CD4-positive, CD25-positive, alpha-beta regulatory T cell (primary cell): ENCODE measurements around the gene B3GNT9. TPM values are rescaled to one million over a fixed set of nuclear protein-coding genes. Genes with fewer than 3 reads are reported as not detected.

Experiments used
- ATAC-seq, 2 donors: fragments of 150-1000 bp; cut with Tn5 transposase; one replicate each; pipeline ENCODE4 v1.10.0; 2021; ENCODE audit warnings: low read depth in 2 of 2, moderate number of reproducible peaks in 2 of 2, moderate library complexity in 1 of 2
- DNase-seq, 3 donors: peaks; one replicate each; pipeline versions ENCODE4 v3.0.0 to v3.0.0-alpha.2; 2012 to 2022; ENCODE audit warnings: mixed read lengths in 1 of 3
- H3K27ac ChIP-seq: one replicate; pipeline ENCODE4 v1.7.0; 2013; ENCODE audit warnings: mild to moderate bottlenecking, low read length; ENCODE audit not compliant: insufficient read depth, poor library complexity, severe bottlenecking
- H3K27me3 ChIP-seq: one replicate; pipeline ENCODE4 v1.7.0; 2013; ENCODE audit warnings: low read length; ENCODE audit not compliant: control insufficient read depth, insufficient read depth
- H3K36me3 ChIP-seq: one replicate; pipeline ENCODE4 v1.7.0; 2013; ENCODE audit warnings: mild to moderate bottlenecking, low read length, moderate library complexity; ENCODE audit not compliant: control insufficient read depth, insufficient read depth
- H3K4me1 ChIP-seq: 2 replicates; pipeline ENCODE4 v1.7.0; 2013; ENCODE audit warnings: mild to moderate bottlenecking, low read length; ENCODE audit not compliant: insufficient read depth, control insufficient read depth, poor library complexity, severe bottlenecking
- H3K4me3 ChIP-seq: one replicate; pipeline ENCODE4 v1.7.0; 2013; ENCODE audit warnings: low read depth, mild to moderate bottlenecking, low read length, moderate library complexity
- H3K9me3 ChIP-seq, 2 experiments: 1 replicate in 1 of 2; 2 replicates in 1 of 2; pipeline ENCODE4 v1.7.0; 2013; ENCODE audit warnings: low read length in 2 of 2, mild to moderate bottlenecking in 1 of 2, moderate library complexity in 1 of 2; ENCODE audit not compliant: control insufficient read depth in 2 of 2
- H3K27ac Mint-ChIP-seq, 3 donors: one replicate each; pipeline ENCODE4 v1.8.0; 2020 to 2022; ENCODE audit warnings: mild to moderate bottlenecking in 3 of 3, mixed read lengths in 3 of 3, moderate library complexity in 2 of 3
- H3K27me3 Mint-ChIP-seq: one replicate; pipeline ENCODE4 v1.8.0; 2022; ENCODE audit warnings: mild to moderate bottlenecking, mixed read lengths
- H3K36me3 Mint-ChIP-seq: one replicate; pipeline ENCODE4 v1.8.0; 2020; ENCODE audit warnings: mixed read lengths
- H3K4me1 Mint-ChIP-seq, 4 donors: one replicate each; pipeline ENCODE4 v1.8.0; 2020 to 2022; ENCODE audit warnings: mixed read lengths in 4 of 4, mild to moderate bottlenecking in 1 of 4
- H3K4me3 Mint-ChIP-seq, 4 donors: one replicate each; pipeline ENCODE4 v1.8.0; 2020 to 2022; ENCODE audit warnings: mild to moderate bottlenecking in 4 of 4, mixed read lengths in 4 of 4, moderate library complexity in 3 of 4
- H3K9me3 Mint-ChIP-seq, 7 donors: one replicate each; pipeline ENCODE4 v1.8.0; 2020 to 2022; ENCODE audit warnings: mixed read lengths in 7 of 7, mild to moderate bottlenecking in 3 of 7, moderate library complexity in 2 of 7
- polyA plus RNA-seq, 4 donors: library from polyadenylated mRNA; unstranded; fragments of 300-500 nt; fragmentation: Illumina TruSeq; gene quantifications; one replicate each; pipeline ENCODE4 v1.2.3, GENCODE V29; 2021
- total RNA-seq: library from RNA; stranded (reverse); gene quantifications from one replicate; pipeline ENCODE4 v1.2.3, GENCODE V29; 2022

B3GNT9 gene
- total and polyA plus RNA-seq, 5 donors from 2014 or later: 0.44 to 3.4 (median 1.3) TPM

DNA sequence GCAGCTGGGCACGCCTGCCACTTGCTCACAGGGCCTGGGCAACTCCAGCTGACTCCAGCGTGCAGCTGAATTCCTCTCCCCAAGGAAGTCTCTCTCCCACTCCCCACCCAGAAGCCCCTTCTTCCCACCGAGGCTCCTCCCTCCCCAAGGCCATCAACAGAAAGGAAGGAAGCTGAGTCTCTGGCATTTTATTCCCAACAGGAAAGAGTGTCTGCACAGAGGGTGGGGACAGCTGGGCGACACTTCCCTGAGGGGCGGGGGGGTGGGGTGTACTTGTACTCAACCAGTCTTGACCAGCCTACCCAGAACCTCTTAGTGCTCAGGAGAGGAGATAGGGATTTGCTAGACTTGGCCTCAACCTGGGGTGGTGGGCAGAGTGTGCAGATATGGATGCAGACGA lies 39.2 kb upstream of the B3GNT9 start, which contains the start of gene EXOC3L1:
Gene EXOC3L1 (minus strand): TSS at position 96 of the 400 bp plus-strand sequence. CDS start 460 bp downstream, outside the sequence.
- ATAC-seq: no peak
- peak within 1 kb of the TSS in 2 of 4 donors; percentile 54 to 97 for H3K4me3 Mint-ChIP-seq
- no peak for DNase-seq

DNA sequence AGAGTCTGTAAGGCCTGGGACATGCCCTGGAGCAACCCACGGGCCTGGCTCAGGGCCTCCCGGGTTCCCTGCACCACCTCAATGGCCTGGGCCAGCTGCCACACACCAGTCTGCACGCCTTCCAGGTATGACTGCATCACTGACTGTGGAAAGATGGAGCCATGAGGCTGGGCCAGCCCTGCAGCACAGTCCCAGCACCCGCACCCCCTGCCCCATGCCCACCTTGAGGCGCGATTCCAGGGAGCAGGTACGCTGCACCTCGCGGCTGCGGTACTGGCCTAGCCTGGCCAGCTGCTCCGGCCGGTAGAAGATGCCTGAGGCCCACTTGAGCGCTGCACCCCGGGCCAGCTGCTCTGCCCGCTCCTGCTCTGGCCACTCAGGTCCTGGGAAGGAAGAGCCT lies 38.0 kb upstream of the B3GNT9 start:
- peaks cover 42% of the 10 kb centered on the region for H3K4me1 ChIP-seq
- no peaks in the 10 kb centered on the region for H3K36me3 Mint-ChIP-seq
- H3K27me3 ChIP-seq: peaks cover 3% of the 10 kb centered on the region
- no peak overlapping the region for H3K4me3 ChIP-seq
- H3K27ac Mint-ChIP-seq: no peak overlapping the region
- H3K4me3 Mint-ChIP-seq: no peak overlapping the region
- no peaks in the 10 kb centered on the region for H3K9me3 ChIP-seq
- DNase-seq (no peak), ATAC-seq (no peak)
- peaks cover 10% of the 10 kb centered on the region for H3K27me3 Mint-ChIP-seq
- no peak overlapping the region for H3K27ac ChIP-seq
- H3K36me3 ChIP-seq: peaks cover under 1% of the 10 kb centered on the region
- H3K4me1 Mint-ChIP-seq: peaks cover 13 to 43% (median 21%) of the 10 kb centered on the region in 4 donors
- no peaks in the 10 kb centered on the region for H3K9me3 Mint-ChIP-seq

More for the DNA sequence above, 39.2 kb upstream of the B3GNT9 start, which contains the start of gene EXOC3L1:
- Mint-ChIP-seq H3K27me3 (peaks cover 10% of the 10 kb centered on the region), H3K36me3 (peaks cover 3% of the 10 kb centered on the region), H3K9me3 (no peaks in the 10 kb centered on the region), H3K27ac (no peak within 1 kb of the TSS), H3K4me1 (peaks cover 13 to 49% (median 23%) of the 10 kb centered on the region in 4 donors)
- peaks cover 3% of the 10 kb centered on the region for H3K27me3 ChIP-seq
- H3K27ac ChIP-seq: no peak within 1 kb of the TSS
- H3K4me3 ChIP-seq: no peak within 1 kb of the TSS
- no peaks in the 10 kb centered on the region for H3K9me3 ChIP-seq
- peaks cover 13% of the 10 kb centered on the region for H3K36me3 ChIP-seq
- peaks cover 35% of the 10 kb centered on the region for H3K4me1 ChIP-seq

DNA sequence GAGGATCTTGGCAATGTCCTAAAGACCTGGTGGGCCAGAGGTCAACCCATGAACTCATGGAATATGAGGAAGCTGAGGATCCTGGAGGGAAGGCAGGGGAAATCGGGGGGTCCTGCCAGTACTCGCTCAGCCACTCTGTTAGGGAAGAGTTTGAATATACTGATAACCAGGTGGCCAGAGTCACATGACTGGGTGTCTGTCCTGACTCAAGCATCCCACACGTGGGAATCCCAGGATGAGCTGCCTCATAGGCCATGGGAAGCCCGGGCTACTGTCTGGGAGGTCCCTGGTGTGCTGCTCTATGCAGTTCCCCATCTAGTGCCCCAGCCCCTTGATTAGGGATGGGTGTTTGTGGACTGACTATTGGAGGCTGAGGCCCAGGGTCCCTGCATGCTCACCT lies 37.5 kb upstream of the B3GNT9 start:
- H3K27ac ChIP-seq: no peak overlapping the region
- H3K9me3 ChIP-seq: no peaks in the 10 kb centered on the region
- ATAC-seq (no peak), DNase-seq (no peak)
- H3K4me1 ChIP-seq: peaks cover 38% of the 10 kb centered on the region
- H3K4me3 ChIP-seq: no peak overlapping the region
- Mint-ChIP-seq H3K27me3 (peaks cover 10% of the 10 kb centered on the region), H3K27ac (no peak overlapping the region), H3K4me1 (peaks cover 13 to 38% (median 17%) of the 10 kb centered on the region in 4 donors), H3K9me3 (no peaks in the 10 kb centered on the region), H3K36me3 (no peaks in the 10 kb centered on the region), H3K4me3 (peak overlapping the region in 2 of 4 donors; percentile 62 to 69)
- H3K27me3 ChIP-seq: peaks cover 3% of the 10 kb centered on the region
- H3K36me3 ChIP-seq: no peaks in the 10 kb centered on the region

DNA sequence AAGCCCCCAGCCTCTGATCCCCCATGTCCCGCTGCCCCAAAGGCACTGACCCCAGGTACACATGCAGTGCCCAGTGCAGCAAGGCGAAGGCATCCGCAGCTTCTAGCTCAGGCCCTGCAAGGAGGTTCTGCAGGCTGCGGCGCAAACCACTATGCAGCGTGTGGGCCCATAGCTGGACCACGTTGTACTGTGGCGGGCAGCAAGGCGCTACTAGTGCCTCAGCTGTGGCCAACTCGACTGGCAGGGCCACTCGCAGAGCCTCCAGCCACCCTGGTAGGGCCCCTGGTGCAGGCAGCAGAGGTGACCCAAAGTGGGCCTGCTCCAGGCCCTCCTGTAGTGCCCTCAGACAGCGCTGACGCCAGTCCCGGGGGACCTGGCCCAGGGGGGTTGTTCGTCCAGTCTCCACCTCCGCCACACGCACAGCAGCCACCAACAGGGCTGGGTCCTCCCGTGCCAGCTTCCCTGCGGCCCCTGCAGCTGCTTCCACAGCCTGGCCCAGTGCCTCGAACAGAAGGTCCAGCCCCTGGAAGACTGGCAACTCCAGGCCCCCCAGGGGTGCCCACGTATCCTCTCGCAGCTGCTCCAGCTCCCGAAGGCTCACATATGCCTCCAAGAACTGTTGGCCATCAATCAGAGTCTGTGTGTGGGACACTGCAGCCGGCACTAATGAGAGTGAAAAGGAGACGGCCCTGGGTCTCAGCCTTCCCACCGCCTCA lies 36.5 kb upstream of the B3GNT9 start:
- Histone ChIP-seq H3K27me3 (peaks cover 3% of the 10 kb centered on the region), H3K27ac (no peak overlapping the region), H3K4me3 (no peak overlapping the region), H3K9me3 (no peaks in the 10 kb centered on the region), H3K36me3 (no peaks in the 10 kb centered on the region), H3K4me1 (peaks cover 28% of the 10 kb centered on the region)
- Mint-ChIP-seq H3K4me3 (peak overlapping the region in 1 of 4 donors; percentile 27), H3K36me3 (no peaks in the 10 kb centered on the region), H3K4me1 (peaks cover 12 to 28% (median 15%) of the 10 kb centered on the region in 4 donors), H3K9me3 (no peaks in the 10 kb centered on the region), H3K27ac (no peak overlapping the region), H3K27me3 (peaks cover 10% of the 10 kb centered on the region)
- DNase-seq (no peak), ATAC-seq (no peak)

DNA sequence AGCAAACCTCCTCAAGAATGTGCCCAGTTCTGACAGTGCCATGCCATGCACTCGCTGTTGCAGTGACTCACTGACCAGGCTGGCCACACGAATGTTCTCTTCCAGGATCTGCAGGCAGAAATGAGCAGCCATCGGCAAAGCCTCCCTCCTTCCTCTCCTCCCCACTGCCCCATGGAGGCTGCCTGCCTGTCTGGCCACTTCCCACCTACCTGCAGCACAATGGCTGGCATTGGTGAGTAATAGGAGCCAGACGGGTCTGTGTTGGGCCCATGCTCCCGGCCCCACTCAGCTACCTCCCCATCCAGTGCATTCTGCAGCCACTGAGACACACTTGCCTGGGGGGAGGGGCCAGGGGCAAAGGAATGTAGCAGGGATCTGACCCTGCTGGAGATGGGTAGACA lies 35.8 kb upstream of the B3GNT9 start:
- H3K36me3 ChIP-seq: no peaks in the 10 kb centered on the region
- Mint-ChIP-seq H3K4me3 (peak overlapping the region in 2 of 4 donors; percentile 27 to 59), H3K9me3 (no peaks in the 10 kb centered on the region), H3K4me1 (peaks cover 8 to 23% (median 11%) of the 10 kb centered on the region in 4 donors), H3K36me3 (no peaks in the 10 kb centered on the region), H3K27ac (no peak overlapping the region), H3K27me3 (peaks cover 10% of the 10 kb centered on the region)
- DNase-seq (no peak), ATAC-seq (no peak)
- H3K27ac ChIP-seq: no peak overlapping the region
- no peak overlapping the region for H3K4me3 ChIP-seq
- H3K4me1 ChIP-seq: peaks cover 22% of the 10 kb centered on the region
- no peaks in the 10 kb centered on the region for H3K9me3 ChIP-seq
- H3K27me3 ChIP-seq: peaks cover 3% of the 10 kb centered on the region

DNA sequence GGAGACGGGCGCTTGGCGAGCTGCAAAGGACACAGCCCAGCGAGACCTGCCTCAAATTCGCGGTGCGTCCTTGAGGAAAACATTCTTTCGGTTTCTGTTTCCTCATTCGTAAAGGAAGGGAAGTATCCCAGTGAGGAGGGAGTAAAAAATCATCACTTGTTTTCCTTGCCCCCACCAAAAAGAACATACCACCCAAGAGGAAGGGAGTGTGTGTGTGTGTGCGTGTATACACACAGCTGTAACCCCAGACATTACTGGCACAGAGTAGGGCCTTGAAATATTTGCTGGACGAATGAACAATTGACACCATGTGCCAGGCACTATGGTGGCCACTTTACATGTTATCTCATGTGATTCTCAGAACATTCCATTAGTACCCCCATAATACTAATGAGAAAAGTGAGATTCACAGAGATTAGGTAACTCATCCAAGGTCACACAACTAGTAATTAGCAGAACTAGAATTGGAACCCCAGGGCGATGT lies 34.9 kb upstream of the B3GNT9 start:
- DNase-seq: no peak
- H3K27me3 ChIP-seq: peaks cover 3% of the 10 kb centered on the region

DNA sequence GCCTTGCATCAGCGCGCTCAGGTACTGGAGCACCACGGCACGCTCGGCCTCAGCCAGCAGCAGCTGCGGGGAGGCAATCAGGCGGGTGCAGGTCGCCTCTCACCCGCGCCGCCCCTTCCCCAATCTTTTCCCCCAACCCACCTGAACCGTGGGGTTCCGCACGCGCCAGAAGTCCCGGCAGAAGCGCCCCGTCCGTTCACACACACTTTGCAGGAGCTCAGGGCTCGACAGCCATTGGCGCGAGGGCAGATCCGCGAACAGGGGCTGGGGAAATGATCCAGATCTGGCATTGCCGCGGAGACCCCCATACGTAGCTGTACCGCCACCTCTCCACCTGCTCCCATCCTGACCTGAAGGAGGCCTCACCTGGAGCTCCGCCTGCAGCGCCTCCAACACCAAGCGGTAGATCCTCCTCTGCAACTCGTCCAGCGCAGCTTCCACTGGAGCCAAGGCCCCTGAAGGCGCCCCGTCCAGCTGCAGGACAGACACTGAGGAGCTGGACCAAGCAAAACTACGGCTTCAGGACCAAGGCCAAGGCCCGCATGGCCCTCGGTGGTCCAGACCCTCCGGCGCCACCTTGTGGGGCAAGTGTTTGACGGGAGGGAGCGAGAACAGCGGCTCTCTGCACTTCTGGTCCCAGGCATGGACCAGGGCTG lies 34.3 kb upstream of the B3GNT9 start:
- Histone ChIP-seq H3K4me3 (no peak overlapping the region), H3K27ac (no peak overlapping the region), H3K36me3 (no peaks in the 10 kb centered on the region), H3K27me3 (peaks cover 3% of the 10 kb centered on the region), H3K9me3 (no peaks in the 10 kb centered on the region), H3K4me1 (peaks cover 18% of the 10 kb centered on the region)
- peak; percentile 71 to 79 (median 74) for DNase-seq
- Mint-ChIP-seq H3K36me3 (no peaks in the 10 kb centered on the region), H3K9me3 (no peaks in the 10 kb centered on the region), H3K4me1 (peaks cover 4 to 17% (median 7%) of the 10 kb centered on the region in 4 donors), H3K27ac (peak overlapping the region in 2 of 3 donors; percentile 82 to 93), H3K4me3 (peak overlapping the region in 3 of 4 donors; percentile 88 to 94 (median 92)), H3K27me3 (peaks cover 10% of the 10 kb centered on the region)
- no peak for ATAC-seq

More for the DNA sequence above, 34.9 kb upstream of the B3GNT9 start:
- no peak overlapping the region for H3K4me3 ChIP-seq
- no peaks in the 10 kb centered on the region for H3K9me3 Mint-ChIP-seq
- ATAC-seq: no peak
- no peaks in the 10 kb centered on the region for H3K36me3 ChIP-seq
- H3K4me1 Mint-ChIP-seq: peaks cover 4 to 17% (median 7%) of the 10 kb centered on the region in 4 donors
- H3K4me1 ChIP-seq: peaks cover 18% of the 10 kb centered on the region
- H3K27ac ChIP-seq: no peak overlapping the region
- H3K4me3 Mint-ChIP-seq: peak overlapping the region in 3 of 4 donors; percentile 88 to 94 (median 92)
- H3K36me3 Mint-ChIP-seq: no peaks in the 10 kb centered on the region
- no peaks in the 10 kb centered on the region for H3K9me3 ChIP-seq
- H3K27ac Mint-ChIP-seq: peak overlapping the region in 2 of 3 donors; percentile 82 to 93
- H3K27me3 Mint-ChIP-seq: peaks cover 10% of the 10 kb centered on the region
